Brain microvascular endothelial cell (primary cell): ENCODE data around the gene DGKB.
A peak's percentile ranks its signal among the peaks of the same experiment; 100 is the strongest.
"Not testable (repeated sequence)": the region's sequence is repeated elsewhere in the genome, so short reads cannot be mapped to it uniquely, and the experiment has no call there.

Experiments
- DNase-seq: peaks from one replicate; pipeline ENCODE4 v3.0.0-alpha.2; 2020
- H3K27ac ChIP-seq: fragments of 250-450 bp; sonication (Bioruptor Pico); 2 replicates; pipeline ENCODE4 v1.5.1; 2020; ENCODE audit warnings: mild to moderate bottlenecking, moderate library complexity
- H3K27me3 ChIP-seq: fragments of 250-450 bp; sonication (Bioruptor Pico); replicated peaks from 2 replicates; pipeline ENCODE4 v1.5.1; 2020; ENCODE audit warnings: mild to moderate bottlenecking
- H3K36me3 ChIP-seq: fragments of 250-450 bp; sonication (Bioruptor Pico); replicated peaks from 2 replicates; pipeline ENCODE4 v1.5.1; 2020; ENCODE audit warnings: mild to moderate bottlenecking
- H3K4me3 ChIP-seq: 2 replicates; pipeline ENCODE4 v1.5.1; 2011; ENCODE audit warnings: low read depth, mild to moderate bottlenecking, control low read depth, low read length, moderate library complexity
- in situ Hi-C: cut with HindIII; loops from 2 replicates; pipeline ENCODE4 v1.10.0; 2017; ENCODE audit warnings: low sequenced_read_pairs, low pct_ligation_motif_present
- TF ChIP-seq, protein P1 (sequence below): IDR thresholded peaks from 2 replicates; pipeline ENCODE4 v1.5.1; 2011; ENCODE audit warnings: low read depth, mild to moderate bottlenecking, moderate library complexity, low read length, control low read depth, inconsistent platforms; ENCODE audit errors: missing control alignments

The DGKB gene

DNA sequence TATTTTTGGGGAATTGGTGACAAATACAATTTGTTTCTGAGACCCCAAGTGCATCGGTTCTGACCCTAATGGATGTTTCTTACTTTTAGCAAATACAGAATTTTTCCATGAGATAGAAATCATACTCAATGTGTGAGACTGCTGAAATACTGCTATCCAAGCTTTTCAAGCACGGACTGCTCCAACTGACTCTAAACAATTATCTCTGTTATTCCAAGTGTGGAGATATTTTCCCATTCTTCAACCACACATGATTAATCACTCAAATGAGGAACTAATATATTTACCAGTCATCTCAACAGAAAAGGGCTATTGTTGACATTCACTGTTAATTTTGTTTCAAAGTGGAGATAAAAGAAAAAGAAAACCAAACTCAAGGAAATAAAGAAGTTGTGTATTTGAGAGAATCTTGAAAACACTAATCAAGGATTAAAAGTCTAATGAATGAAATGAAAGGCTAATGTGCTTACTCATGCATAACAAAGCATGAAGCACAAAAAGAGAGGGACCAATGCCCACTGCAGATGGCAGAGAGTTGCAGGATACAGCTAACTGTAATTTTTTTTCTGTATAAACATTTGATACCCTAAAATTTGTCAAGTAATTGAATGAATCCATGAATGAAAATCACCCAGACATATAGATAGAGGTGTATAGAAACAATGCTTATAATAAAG, 423.6 kb downstream of the DGKB start:
- Histone ChIP-seq H3K27ac (no peak overlapping the region), H3K27me3 (no peaks in the 10 kb centered on the region), H3K4me3 (no peak overlapping the region), H3K36me3 (no peaks in the 10 kb centered on the region)
- DNase-seq = no peak
- in situ Hi-C loops = no loop called here
- TF ChIP-seq, protein P1, sequence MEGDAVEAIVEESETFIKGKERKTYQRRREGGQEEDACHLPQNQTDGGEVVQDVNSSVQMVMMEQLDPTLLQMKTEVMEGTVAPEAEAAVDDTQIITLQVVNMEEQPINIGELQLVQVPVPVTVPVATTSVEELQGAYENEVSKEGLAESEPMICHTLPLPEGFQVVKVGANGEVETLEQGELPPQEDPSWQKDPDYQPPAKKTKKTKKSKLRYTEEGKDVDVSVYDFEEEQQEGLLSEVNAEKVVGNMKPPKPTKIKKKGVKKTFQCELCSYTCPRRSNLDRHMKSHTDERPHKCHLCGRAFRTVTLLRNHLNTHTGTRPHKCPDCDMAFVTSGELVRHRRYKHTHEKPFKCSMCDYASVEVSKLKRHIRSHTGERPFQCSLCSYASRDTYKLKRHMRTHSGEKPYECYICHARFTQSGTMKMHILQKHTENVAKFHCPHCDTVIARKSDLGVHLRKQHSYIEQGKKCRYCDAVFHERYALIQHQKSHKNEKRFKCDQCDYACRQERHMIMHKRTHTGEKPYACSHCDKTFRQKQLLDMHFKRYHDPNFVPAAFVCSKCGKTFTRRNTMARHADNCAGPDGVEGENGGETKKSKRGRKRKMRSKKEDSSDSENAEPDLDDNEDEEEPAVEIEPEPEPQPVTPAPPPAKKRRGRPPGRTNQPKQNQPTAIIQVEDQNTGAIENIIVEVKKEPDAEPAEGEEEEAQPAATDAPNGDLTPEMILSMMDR = no peak

DNA sequence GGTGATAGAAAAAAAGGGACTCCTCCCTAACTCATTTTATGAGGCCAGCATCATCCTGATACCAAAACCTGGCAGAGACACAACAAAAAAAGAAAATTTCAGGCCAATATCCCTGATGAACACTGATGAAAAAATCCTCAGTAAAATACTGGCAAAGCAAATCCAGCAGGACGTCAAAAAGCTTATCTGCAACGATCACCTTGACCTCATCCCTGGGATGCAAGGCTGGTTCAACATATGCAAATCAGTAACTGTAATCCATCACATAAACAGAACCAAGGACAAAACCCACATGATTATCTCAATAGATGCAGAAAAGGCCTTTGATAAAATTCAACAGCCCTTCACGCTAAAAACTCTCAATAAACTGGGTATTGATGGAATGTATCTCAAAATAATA, 440.8 kb downstream of the DGKB start:
- H3K27ac ChIP-seq, H3K36me3 ChIP-seq, in situ Hi-C loops, H3K4me3 ChIP-seq, DNase-seq, H3K27me3 ChIP-seq: not testable (repeated sequence)

DNA sequence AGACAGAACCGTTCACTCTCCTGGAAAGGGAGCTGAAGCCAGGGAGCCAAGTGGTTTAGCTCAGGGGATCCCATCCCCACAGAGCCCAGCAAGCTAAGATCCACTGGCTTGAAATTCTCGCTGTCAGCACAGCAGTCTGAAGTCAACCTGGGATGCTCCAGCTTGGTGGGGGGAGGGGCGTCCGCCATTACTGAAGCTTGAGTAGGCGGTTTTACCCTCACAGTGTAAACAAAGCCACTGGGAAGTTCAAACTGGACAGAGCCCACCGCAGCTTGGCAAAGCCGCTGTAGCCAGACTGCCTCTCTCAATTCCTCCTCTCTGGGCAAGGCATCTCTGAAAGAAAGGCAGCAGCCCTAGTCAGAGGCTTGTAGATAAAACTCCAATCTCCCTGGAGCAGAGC, 443.7 kb downstream of the DGKB start:
- H3K4me3 ChIP-seq, in situ Hi-C loops, DNase-seq, H3K36me3 ChIP-seq, H3K27ac ChIP-seq, H3K27me3 ChIP-seq: not testable (repeated sequence)

DNA sequence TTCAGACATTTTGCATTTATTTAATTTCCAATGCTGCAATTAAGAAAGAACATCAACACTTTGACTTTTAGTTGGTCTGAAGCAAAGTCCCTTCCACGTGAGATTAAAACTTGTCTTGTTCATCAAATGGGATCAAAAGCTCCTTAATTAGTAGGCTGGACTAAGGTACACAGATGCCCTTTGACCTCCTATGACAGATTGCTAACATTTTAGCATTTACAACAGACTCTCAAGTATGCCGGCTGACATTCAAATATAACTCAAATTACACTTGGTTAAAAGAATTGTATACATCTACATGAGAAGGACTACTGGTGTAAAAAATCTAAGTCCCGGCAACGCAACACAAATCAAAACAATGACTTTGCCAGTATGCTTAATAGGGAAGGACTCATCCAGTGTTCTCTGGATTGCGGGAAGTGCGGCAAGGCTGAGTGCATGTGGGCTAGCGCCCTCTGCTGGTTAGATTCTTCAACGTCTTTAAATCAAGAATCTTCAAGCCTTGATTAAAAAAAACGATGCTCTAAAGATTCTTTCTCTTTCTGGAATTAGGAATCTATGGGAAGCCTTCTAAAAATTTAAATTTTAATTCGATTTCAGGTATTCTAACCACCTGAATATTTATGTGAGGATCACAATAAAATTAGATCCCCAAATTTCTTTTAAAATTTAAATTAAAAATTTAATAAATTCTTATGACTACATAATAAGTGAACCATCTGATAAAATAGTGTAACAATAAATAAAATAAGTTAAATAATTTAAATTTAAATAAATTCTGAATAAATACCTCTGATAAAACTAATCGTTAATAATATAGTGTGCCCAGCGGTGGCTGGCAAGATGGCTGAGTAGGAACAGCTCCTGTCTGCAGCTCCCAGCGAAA, 444.7 kb downstream of the DGKB start:
- peak overlapping the region; percentile 23 for H3K4me3 ChIP-seq
- in situ Hi-C loops = no loop called here

DNA sequence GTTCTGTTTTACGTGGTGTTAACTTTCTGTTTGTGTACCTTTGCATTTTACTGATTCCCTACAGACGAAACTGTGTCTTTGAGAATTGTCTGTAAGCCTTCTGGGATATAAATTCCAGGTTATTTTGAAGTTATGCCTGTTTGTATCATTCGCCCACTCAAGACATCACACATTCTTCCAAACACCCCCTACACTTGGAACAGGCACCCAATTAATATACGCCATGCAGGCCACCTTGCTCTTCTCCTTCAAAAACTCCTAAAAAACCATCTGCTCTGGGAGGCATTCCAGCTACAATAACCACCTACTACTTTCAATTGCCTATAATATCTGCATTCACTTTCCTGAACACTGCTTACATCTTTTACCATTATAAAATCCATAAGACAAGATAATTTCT, 453.3 kb downstream of the DGKB start:
- in situ Hi-C loops = no loop called here
- TF ChIP-seq, protein P1 = no peak
- H3K27ac ChIP-seq = no peak overlapping the region
- H3K27me3 ChIP-seq = no peaks in the 10 kb centered on the region
- no peak overlapping the region for H3K4me3 ChIP-seq
- DNase-seq = no peak
- H3K36me3 ChIP-seq = no peaks in the 10 kb centered on the region

More for the DNA sequence above, 444.7 kb downstream of the DGKB start:
- Histone ChIP-seq H3K27me3 (no peaks in the 10 kb centered on the region), H3K27ac (no peak overlapping the region), H3K36me3 (no peaks in the 10 kb centered on the region)
- TF ChIP-seq, protein P1 = peak; percentile 81
- DNase-seq = peak; percentile 79

DNA sequence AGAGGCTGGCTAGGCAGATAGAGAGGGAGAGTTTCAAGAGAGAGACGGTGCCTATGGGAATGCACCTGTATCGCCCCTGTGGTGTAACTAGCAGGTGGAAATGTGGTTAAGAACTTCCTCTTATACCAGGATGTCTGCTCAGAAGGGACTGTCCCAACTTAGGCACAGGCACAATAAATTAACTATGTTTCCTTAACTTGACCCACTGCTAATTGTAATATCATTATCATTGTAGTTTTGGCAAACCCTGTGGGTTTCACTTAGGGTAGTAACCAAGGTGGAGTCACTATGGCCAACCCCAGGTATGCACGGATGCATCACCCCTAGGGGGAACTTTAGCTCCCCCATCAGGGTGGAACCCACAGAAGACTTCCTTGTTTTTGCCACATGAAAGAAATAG, 455.7 kb downstream of the DGKB start:
- Histone ChIP-seq H3K27ac (no peak overlapping the region), H3K4me3 (no peak overlapping the region), H3K27me3 (no peaks in the 10 kb centered on the region), H3K36me3 (no peaks in the 10 kb centered on the region)
- in situ Hi-C loops = no loop called here
- DNase-seq = no peak
- TF ChIP-seq, protein P1 = no peak
